GM23338 (cell line): ENCODE results near the gene HES7. TPM values are rescaled to one million over a fixed set of nuclear protein-coding genes. Genes with fewer than 3 reads are reported as not detected.

Experiments used
- ATAC-seq: fragments of 200-7000 bp; cut with Tn5 transposase; 3 replicates; pipeline ENCODE4 v1.9.1; 2020
- DNase-seq: peaks from one replicate; pipeline ENCODE4 v3.0.0-alpha.2; 2015; ENCODE audit warnings: low spot score
- H2AFZ ChIP-seq: fragments of 200-600 bp; sonication (generic); 2 replicates; pipeline ENCODE4 v1.8.0; 2016; ENCODE audit warnings: antibody characterized with exemption, mild to moderate bottlenecking, moderate library complexity
- H3F3A ChIP-seq: fragments of 200-600 bp; sonication (generic); replicated peaks from 2 replicates; pipeline ENCODE4 v1.8.0; 2017; ENCODE audit warnings: antibody characterized with exemption, mixed run types, low read depth
- H3K27ac ChIP-seq: fragments of 200-600 bp; sonication (generic); 2 replicates; pipeline ENCODE4 v1.6.1; 2016; ENCODE audit warnings: low read depth
- H3K27me3 ChIP-seq: fragments of 200-600 bp; sonication (generic); 2 replicates; pipeline ENCODE4 v1.8.0; 2016; ENCODE audit warnings: mild to moderate bottlenecking, mixed run types, moderate library complexity; ENCODE audit not compliant: insufficient read depth
- H3K36me3 ChIP-seq: fragments of 200-600 bp; sonication (generic); 2 replicates; pipeline ENCODE4 v1.8.0; 2016; ENCODE audit warnings: mild to moderate bottlenecking; ENCODE audit not compliant: insufficient read depth
- H3K4me1 ChIP-seq: fragments of 200-600 bp; sonication (generic); 2 replicates; pipeline ENCODE4 v1.8.0; 2016; ENCODE audit warnings: mild to moderate bottlenecking, moderate library complexity; ENCODE audit not compliant: insufficient read depth
- H3K4me2 ChIP-seq: fragments of 200-600 bp; sonication (generic); 2 replicates; pipeline ENCODE4 v1.7.1; 2017; ENCODE audit warnings: mixed run types
- H3K4me3 ChIP-seq: fragments of 200-600 bp; sonication (generic); 2 replicates; pipeline ENCODE4 v1.6.1; 2016; ENCODE audit warnings: mixed run types
- H3K79me2 ChIP-seq: fragments of 200-600 bp; sonication (generic); replicated peaks from 2 replicates; pipeline ENCODE4 v1.8.0; 2017; ENCODE audit warnings: mild to moderate bottlenecking; ENCODE audit not compliant: insufficient read depth
- H3K9me2 ChIP-seq: fragments of 200-600 bp; sonication (generic); 2 replicates; pipeline ENCODE4 v1.8.0; 2017; ENCODE audit not compliant: insufficient read depth
- H4K20me1 ChIP-seq: fragments of 200-600 bp; sonication (generic); replicated peaks from 2 replicates; pipeline ENCODE4 v1.8.0; 2017; ENCODE audit warnings: mild to moderate bottlenecking; ENCODE audit not compliant: insufficient read depth
- H3K27ac Mint-ChIP-seq: 2 replicates; pipeline ENCODE4 v1.8.0; 2020; ENCODE audit warnings: inconsistent platforms, mild to moderate bottlenecking, moderate library complexity, mixed read lengths
- H3K27me3 Mint-ChIP-seq: 3 replicates; pipeline ENCODE4 v1.8.0; 2022; ENCODE audit warnings: low read depth, mild to moderate bottlenecking, moderate library complexity, mixed read lengths, inconsistent platforms; ENCODE audit not compliant: insufficient read depth, poor library complexity
- H3K36me3 Mint-ChIP-seq: 3 replicates; pipeline ENCODE4 v1.8.0; 2021; ENCODE audit warnings: low read depth, mild to moderate bottlenecking, inconsistent platforms, moderate library complexity, mixed read lengths
- H3K4me1 Mint-ChIP-seq: 3 replicates; pipeline ENCODE4 v1.8.0; 2020; ENCODE audit warnings: mild to moderate bottlenecking, inconsistent platforms, mixed read lengths
- H3K4me3 Mint-ChIP-seq: 3 replicates; pipeline ENCODE4 v1.8.0; 2021; ENCODE audit warnings: moderate library complexity, mild to moderate bottlenecking, inconsistent platforms, mixed read lengths
- H3K9me3 Mint-ChIP-seq: 3 replicates; pipeline ENCODE4 v1.8.0; 2020; ENCODE audit warnings: moderate library complexity, mild to moderate bottlenecking, inconsistent platforms, mixed read lengths
- CREB1 ChIP-seq: fragments of 250-450 bp; sonication (Bioruptor Pico); IDR thresholded peaks from 2 replicates; pipeline ENCODE4 v1.5.0; 2020; ENCODE audit warnings: low read depth, mild to moderate bottlenecking, moderate library complexity
- EZH2 ChIP-seq: fragments of 200-600 bp; sonication (generic); IDR thresholded peaks from one replicate; pipeline ENCODE4 v1.8.0; 2017; ENCODE audit warnings: antibody characterized with exemption, mild to moderate bottlenecking, low read depth; ENCODE audit not compliant: unreplicated experiment
- EZH2phosphoT487 ChIP-seq: fragments of 200-600 bp; sonication (generic); IDR thresholded peaks from one replicate; pipeline ENCODE4 v1.8.1; 2018; ENCODE audit warnings: antibody characterized with exemption; ENCODE audit not compliant: unreplicated experiment
- JUNB ChIP-seq: IDR thresholded peaks from one replicate; pipeline ENCODE4 v1.6.1; 2016; ENCODE audit warnings: antibody characterized with exemption; ENCODE audit not compliant: unreplicated experiment
- NANOG ChIP-seq: IDR thresholded peaks from 2 replicates; pipeline ENCODE4 v1.6.1; 2016; ENCODE audit warnings: antibody characterized with exemption, borderline replicate concordance
- POLR2AphosphoS5 ChIP-seq: IDR thresholded peaks from 2 replicates; pipeline ENCODE4 v1.6.1; 2016; ENCODE audit warnings: antibody characterized with exemption, low read depth
- STAT1 ChIP-seq: IDR thresholded peaks from one replicate; pipeline ENCODE4 v1.6.1; 2016; ENCODE audit warnings: antibody characterized with exemption; ENCODE audit not compliant: unreplicated experiment
- ZNF114 ChIP-seq: fragments of 250-450 bp; sonication (Bioruptor Pico); IDR thresholded peaks from 2 replicates; pipeline ENCODE4 v1.5.0; 2020; ENCODE audit warnings: mild to moderate bottlenecking, moderate library complexity
- polyA plus RNA-seq: library from polyadenylated mRNA; unstranded; fragments of >200 nt; fragmentation: Nextera tagmentation; extraction: Ambion mirVana; gene quantifications from 2 replicates; pipeline ENCODE4 v1.2.1, GENCODE V29; 2016
- total RNA-seq: library from RNA; depleted of rRNA; stranded (reverse); fragments of >200 nt; shearing (Covaris generic); gene quantifications from 2 replicates; pipeline ENCODE4 v1.2.3, GENCODE V29; 2014
- TF ChIP-seq, protein P1 (sequence below), 2 experiments: fragments of 200-600 bp in 1 of 2; sonication (generic) in 1 of 2; conservative IDR thresholded peaks; 2 replicates each; pipeline versions ENCODE4 v1.5.1 to v1.6.1; 2016 to 2017; ENCODE audit warnings: antibody characterized with exemption in 2 of 2, low read depth in 2 of 2, mild to moderate bottlenecking in 2 of 2, moderate library complexity in 1 of 2
- TF ChIP-seq, protein P2 (sequence below): IDR thresholded peaks from 2 replicates; pipeline ENCODE4 v1.6.1; 2016; ENCODE audit warnings: antibody characterized with exemption
- TF ChIP-seq, protein P3 (sequence below): fragments of 250-450 bp; sonication (Bioruptor Pico); IDR thresholded peaks from 2 replicates; pipeline ENCODE4 v1.5.0; 2020; ENCODE audit warnings: mild to moderate bottlenecking, moderate library complexity
- TF ChIP-seq, protein P4 (sequence below): IDR thresholded peaks from one replicate; pipeline ENCODE4 v1.6.1; 2018; ENCODE audit warnings: antibody characterized with exemption; ENCODE audit not compliant: unreplicated experiment

The HES7 gene
- total and polyA plus RNA-seq, 2 experiments from 2014 or later = 0.14 TPM; not detected in 1

DNA sequence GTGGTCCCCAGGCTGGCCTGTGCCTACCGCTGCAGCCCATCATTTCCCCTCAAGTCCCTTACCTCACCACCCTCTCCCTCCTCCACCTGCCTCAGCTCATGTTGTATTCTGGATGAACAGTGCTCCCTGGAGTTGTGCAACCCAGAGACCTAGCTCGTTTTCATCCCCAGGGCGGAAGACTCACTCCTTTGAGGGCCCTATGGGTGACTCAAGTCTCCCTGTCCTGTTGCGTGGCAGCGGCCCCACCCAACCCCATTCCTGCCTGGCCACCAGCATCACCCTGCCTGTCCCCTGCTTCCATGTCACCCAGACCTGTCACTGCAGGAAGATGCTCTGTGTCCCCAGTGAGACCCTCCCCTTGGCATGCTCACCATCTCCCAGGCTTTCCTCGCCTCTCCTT lies 39.7 kb downstream of the HES7 start (continued):
- no peak for TF ChIP-seq POLR2AphosphoS5

DNA sequence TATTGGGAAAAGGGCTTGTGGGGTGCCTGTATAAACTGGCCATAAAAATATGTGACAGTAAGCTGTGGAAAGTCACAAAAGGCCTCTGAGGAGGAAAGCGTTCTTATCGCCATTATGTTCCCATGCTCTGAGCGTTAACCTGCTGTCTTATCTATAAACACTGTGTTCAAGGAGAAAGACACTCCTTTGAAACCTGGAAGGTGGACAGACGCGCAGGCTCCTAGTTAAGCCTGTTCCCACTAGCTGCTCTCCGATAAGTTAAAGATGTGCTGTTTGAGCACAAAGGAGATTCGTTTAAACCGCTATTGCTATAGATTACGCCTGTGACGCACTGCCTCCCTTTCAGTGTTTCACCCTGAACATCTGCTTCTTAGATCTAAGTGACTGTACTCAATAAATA lies 41.6 kb downstream of the HES7 start:
- H3K27ac ChIP-seq = no peak overlapping the region
- H3K36me3 ChIP-seq = no peaks in the 10 kb centered on the region
- Mint-ChIP-seq H3K4me3 (no peak overlapping the region), H3K4me1 (peaks cover 8% of the 10 kb centered on the region; the same call in 2 of the 3 replicates), H3K27ac (no peak overlapping the region), H3K9me3 (peaks cover 5% of the 10 kb centered on the region; the same call in 2 of the 3 replicates), H3K36me3 (peaks cover 2% of the 10 kb centered on the region; the same call in 1 of the 3 replicates), H3K27me3 (peaks cover 29% of the 10 kb centered on the region)
- no peaks in the 10 kb centered on the region for H3F3A ChIP-seq
- ATAC-seq (no peak), DNase-seq (no peak)
- H3K4me1 ChIP-seq = peaks cover 10% of the 10 kb centered on the region; the same call in 1 of the 2 replicates
- H3K9me2 ChIP-seq = no peaks in the 10 kb centered on the region
- H3K79me2 ChIP-seq = no peaks in the 10 kb centered on the region
- peaks cover 55% of the 10 kb centered on the region for H3K27me3 ChIP-seq
- no peak for TF ChIP-seq POLR2AphosphoS5
- no peak for TF ChIP-seq NANOG
- no peak for TF ChIP-seq JUNB
- TF ChIP-seq, protein P1, sequence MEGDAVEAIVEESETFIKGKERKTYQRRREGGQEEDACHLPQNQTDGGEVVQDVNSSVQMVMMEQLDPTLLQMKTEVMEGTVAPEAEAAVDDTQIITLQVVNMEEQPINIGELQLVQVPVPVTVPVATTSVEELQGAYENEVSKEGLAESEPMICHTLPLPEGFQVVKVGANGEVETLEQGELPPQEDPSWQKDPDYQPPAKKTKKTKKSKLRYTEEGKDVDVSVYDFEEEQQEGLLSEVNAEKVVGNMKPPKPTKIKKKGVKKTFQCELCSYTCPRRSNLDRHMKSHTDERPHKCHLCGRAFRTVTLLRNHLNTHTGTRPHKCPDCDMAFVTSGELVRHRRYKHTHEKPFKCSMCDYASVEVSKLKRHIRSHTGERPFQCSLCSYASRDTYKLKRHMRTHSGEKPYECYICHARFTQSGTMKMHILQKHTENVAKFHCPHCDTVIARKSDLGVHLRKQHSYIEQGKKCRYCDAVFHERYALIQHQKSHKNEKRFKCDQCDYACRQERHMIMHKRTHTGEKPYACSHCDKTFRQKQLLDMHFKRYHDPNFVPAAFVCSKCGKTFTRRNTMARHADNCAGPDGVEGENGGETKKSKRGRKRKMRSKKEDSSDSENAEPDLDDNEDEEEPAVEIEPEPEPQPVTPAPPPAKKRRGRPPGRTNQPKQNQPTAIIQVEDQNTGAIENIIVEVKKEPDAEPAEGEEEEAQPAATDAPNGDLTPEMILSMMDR (conservative IDR thresholded peaks at IDR 0.05; ENCODE audit: low read depth in 2 of 2) = no peak
- no peak for TF ChIP-seq ZNF114 (CRISPR knock-in tag)
- TF ChIP-seq, protein P2, sequence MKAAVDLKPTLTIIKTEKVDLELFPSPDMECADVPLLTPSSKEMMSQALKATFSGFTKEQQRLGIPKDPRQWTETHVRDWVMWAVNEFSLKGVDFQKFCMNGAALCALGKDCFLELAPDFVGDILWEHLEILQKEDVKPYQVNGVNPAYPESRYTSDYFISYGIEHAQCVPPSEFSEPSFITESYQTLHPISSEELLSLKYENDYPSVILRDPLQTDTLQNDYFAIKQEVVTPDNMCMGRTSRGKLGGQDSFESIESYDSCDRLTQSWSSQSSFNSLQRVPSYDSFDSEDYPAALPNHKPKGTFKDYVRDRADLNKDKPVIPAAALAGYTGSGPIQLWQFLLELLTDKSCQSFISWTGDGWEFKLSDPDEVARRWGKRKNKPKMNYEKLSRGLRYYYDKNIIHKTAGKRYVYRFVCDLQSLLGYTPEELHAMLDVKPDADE = no peak
- TF ChIP-seq STAT1 = no peak
- no peak for TF ChIP-seq EZH2phosphoT487
- no peak for TF ChIP-seq EZH2
- TF ChIP-seq, protein P3, sequence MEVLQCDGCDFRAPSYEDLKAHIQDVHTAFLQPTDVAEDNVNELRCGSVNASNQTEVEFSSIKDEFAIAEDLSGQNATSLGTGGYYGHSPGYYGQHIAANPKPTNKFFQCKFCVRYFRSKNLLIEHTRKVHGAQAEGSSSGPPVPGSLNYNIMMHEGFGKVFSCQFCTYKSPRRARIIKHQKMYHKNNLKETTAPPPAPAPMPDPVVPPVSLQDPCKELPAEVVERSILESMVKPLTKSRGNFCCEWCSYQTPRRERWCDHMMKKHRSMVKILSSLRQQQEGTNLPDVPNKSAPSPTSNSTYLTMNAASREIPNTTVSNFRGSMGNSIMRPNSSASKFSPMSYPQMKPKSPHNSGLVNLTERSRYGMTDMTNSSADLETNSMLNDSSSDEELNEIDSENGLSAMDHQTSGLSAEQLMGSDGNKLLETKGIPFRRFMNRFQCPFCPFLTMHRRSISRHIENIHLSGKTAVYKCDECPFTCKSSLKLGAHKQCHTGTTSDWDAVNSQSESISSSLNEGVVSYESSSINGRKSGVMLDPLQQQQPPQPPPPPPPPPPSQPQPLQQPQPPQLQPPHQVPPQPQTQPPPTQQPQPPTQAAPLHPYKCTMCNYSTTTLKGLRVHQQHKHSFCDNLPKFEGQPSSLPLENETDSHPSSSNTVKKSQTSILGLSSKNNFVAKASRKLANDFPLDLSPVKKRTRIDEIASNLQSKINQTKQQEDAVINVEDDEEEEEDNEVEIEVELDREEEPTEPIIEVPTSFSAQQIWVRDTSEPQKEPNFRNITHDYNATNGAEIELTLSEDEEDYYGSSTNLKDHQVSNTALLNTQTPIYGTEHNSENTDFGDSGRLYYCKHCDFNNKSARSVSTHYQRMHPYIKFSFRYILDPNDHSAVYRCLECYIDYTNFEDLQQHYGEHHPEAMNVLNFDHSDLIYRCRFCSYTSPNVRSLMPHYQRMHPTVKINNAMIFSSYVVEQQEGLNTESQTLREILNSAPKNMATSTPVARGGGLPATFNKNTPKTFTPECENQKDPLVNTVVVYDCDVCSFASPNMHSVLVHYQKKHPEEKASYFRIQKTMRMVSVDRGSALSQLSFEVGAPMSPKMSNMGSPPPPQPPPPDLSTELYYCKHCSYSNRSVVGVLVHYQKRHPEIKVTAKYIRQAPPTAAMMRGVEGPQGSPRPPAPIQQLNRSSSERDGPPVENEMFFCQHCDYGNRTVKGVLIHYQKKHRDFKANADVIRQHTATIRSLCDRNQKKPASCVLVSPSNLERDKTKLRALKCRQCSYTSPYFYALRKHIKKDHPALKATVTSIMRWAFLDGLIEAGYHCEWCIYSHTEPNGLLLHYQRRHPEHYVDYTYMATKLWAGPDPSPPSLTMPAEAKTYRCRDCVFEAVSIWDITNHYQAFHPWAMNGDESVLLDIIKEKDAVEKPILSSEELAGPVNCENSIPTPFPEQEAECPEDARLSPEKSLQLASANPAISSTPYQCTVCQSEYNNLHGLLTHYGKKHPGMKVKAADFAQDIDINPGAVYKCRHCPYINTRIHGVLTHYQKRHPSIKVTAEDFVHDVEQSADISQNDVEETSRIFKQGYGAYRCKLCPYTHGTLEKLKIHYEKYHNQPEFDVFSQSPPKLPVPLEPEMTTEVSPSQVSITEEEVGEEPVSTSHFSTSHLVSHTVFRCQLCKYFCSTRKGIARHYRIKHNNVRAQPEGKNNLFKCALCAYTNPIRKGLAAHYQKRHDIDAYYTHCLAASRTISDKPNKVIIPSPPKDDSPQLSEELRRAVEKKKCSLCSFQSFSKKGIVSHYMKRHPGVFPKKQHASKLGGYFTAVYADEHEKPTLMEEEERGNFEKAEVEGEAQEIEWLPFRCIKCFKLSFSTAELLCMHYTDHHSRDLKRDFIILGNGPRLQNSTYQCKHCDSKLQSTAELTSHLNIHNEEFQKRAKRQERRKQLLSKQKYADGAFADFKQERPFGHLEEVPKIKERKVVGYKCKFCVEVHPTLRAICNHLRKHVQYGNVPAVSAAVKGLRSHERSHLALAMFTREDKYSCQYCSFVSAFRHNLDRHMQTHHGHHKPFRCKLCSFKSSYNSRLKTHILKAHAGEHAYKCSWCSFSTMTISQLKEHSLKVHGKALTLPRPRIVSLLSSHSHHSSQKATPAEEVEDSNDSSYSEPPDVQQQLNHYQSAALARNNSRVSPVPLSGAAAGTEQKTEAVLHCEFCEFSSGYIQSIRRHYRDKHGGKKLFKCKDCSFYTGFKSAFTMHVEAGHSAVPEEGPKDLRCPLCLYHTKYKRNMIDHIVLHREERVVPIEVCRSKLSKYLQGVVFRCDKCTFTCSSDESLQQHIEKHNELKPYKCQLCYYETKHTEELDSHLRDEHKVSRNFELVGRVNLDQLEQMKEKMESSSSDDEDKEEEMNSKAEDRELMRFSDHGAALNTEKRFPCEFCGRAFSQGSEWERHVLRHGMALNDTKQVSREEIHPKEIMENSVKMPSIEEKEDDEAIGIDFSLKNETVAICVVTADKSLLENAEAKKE = no peak
- TF ChIP-seq, protein P4, sequence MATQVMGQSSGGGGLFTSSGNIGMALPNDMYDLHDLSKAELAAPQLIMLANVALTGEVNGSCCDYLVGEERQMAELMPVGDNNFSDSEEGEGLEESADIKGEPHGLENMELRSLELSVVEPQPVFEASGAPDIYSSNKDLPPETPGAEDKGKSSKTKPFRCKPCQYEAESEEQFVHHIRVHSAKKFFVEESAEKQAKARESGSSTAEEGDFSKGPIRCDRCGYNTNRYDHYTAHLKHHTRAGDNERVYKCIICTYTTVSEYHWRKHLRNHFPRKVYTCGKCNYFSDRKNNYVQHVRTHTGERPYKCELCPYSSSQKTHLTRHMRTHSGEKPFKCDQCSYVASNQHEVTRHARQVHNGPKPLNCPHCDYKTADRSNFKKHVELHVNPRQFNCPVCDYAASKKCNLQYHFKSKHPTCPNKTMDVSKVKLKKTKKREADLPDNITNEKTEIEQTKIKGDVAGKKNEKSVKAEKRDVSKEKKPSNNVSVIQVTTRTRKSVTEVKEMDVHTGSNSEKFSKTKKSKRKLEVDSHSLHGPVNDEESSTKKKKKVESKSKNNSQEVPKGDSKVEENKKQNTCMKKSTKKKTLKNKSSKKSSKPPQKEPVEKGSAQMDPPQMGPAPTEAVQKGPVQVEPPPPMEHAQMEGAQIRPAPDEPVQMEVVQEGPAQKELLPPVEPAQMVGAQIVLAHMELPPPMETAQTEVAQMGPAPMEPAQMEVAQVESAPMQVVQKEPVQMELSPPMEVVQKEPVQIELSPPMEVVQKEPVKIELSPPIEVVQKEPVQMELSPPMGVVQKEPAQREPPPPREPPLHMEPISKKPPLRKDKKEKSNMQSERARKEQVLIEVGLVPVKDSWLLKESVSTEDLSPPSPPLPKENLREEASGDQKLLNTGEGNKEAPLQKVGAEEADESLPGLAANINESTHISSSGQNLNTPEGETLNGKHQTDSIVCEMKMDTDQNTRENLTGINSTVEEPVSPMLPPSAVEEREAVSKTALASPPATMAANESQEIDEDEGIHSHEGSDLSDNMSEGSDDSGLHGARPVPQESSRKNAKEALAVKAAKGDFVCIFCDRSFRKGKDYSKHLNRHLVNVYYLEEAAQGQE = no peak
- TF ChIP-seq CREB1 (CRISPR knock-in tag) = no peak
- no peak overlapping the region for H2AFZ ChIP-seq
- no peak overlapping the region for H3K4me3 ChIP-seq
- H4K20me1 ChIP-seq = 0 out of 2 replicates have a peak, but pooled peaks cover 5% of the 10 kb centered on the region
- no peak overlapping the region for H3K4me2 ChIP-seq
